Stimulated activated CD8-positive, alpha-beta memory T cell treated with anti-CD3 and anti-CD28 coated beads, Interleukin-2, amount 100 ng/mL, for 1 hour (primary cell): ENCODE data around the gene MED6.

Experiments used
- DNase-seq, 2 donors: peaks; one replicate each; pipeline ENCODE4 v3.0.0-alpha.2; 2020; ENCODE audit warnings: low read depth in 2 of 2

Gene MED6

GRCh38 chr14:70599345-70599744 is 1.1 kb downstream of the MED6 start:
- DNase-seq: no peak

GRCh38 chr14:70597731-70598130 is 2.7 kb downstream of the MED6 start:
- no peak for DNase-seq

DNA sequence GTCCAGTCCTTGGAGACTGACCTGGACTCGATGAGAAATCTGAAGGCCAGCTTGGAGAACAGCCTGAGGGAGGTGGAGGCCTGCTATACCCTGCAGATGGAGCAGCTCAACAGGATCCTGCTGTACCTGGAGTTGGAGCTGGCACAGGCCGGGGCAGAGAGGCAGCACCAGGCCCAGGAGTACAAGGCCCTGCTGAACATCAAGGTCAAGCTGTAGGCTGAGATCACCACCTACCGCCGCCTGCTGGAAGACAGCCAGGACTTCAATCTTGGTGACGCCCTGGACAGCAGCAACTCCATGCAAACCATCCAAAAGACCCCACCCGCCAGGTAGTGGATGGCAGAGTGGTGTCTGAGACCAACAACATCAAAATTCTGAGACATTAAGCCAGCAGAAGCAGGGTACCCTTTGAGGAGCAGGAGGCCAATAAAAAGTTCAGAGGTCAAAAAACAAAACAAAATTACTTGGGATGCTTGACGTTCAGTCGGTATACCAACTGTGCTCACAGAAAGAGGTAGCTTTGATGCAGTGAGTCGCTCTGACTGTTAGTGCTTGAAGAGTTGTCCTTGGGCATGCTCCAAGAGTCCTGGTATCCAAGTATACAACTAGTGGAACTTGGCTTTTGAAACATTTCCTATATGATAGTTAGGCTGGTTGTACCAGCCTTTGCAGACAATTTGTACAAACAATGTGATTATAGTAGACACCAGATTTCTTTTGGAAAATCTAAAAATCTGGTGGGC is 4.8 kb downstream of the MED6 start:
- no peak for DNase-seq

DNA sequence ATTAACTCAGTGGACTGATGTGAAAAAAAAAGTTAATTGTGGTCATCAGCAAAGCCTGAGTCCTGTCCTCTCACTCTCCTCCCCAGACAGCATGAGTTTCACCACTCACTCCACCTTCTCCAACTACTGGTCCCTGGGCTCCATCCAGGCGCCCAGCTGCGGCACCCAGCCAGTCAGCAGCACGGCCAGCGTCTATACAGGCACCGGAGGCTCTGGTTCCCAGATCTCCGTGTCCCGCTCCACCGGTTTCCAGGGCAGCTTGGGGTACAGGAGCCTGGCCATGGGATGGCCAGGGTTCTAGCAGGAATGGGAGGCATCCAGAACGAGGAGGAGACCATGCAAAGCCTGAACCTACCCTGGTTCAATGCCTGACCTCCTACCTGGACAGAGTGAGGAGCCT is 6.0 kb downstream of the MED6 start:
- DNase-seq: no peak

GRCh38 chr14:70585231-70585630 is 15.2 kb downstream of the MED6 start:
- no peak for DNase-seq

GRCh38 chr14:70576891-70577290 is 23.6 kb downstream of the MED6 start:
- no peak for DNase-seq

- no peak for DNase-seq
These were observed 27.4 kb downstream of the MED6 start for GRCh38 chr14:70573050-70573449.

DNA sequence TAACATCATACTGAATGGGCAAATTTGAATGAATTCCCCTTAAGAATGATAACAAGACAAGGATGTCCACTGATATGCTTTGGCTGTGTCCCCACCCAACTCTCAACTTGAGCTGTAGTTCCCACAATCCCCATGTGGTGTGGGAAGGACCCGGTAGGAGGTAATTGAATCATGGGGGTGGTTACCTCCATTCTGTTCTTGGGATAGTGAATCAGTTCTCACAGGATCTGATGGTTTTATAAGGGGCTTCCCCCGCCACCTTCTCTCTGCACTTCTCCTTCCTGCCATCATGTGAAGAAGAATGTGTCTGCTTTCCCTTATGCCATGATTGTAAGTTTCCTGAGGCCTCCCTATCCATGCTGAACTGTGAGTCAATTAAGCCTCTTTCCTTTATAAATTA is 29.3 kb downstream of the MED6 start:
- DNase-seq: no peak

DNA sequence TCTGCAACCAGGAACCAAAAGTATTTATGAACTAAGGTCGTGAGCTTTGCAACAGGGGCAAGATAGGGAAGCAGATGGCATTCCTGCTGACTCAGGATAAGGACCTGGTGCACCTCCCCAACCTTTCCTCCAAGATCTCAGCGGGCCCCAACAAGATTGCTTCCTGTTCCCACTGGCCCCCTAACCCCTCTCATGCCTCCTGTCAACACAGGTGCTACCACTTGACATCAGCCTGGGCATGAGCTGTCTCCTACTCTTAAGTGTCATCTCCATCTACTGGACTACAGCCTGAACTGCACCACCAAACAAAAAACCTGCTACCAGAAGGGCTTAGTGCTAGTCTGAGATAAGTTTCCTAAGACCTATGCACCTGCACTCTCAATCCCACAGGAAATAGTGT is 32.7 kb downstream of the MED6 start:
- no peak for DNase-seq

- DNase-seq: no peak
These were observed 36.6 kb downstream of the MED6 start for GRCh38 chr14:70563869-70564268.

- DNase-seq: no peak
These were observed 37.0 kb downstream of the MED6 start for GRCh38 chr14:70563417-70563816.

DNA sequence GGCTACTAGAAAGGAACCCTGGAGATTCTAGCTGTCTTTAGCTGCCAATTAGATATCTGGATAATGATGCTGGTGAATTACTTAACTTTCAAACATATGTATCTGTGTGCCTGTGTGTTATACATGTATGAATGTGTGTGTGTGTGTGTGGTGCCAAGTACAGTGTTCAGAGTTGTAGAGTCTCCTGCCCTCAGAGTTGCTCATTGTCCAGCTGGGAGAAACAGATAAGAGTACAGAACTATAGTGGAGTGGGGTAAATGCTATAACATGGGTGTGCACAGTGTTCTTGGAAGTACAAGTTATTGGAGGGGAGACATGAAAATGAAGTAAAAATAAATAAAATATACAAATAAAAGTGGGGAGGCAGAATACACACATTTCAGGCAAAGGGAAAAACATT is 42.1 kb downstream of the MED6 start:
- no peak for DNase-seq

- DNase-seq: no peak
These were observed 44.6 kb downstream of the MED6 start for GRCh38 chr14:70555890-70556289.

GRCh38 chr14:70538087-70538486 is 62.4 kb downstream of the MED6 start:
- no peak for DNase-seq

- DNase-seq: no peak
These were observed 63.6 kb downstream of the MED6 start for GRCh38 chr14:70536830-70537229.

DNA sequence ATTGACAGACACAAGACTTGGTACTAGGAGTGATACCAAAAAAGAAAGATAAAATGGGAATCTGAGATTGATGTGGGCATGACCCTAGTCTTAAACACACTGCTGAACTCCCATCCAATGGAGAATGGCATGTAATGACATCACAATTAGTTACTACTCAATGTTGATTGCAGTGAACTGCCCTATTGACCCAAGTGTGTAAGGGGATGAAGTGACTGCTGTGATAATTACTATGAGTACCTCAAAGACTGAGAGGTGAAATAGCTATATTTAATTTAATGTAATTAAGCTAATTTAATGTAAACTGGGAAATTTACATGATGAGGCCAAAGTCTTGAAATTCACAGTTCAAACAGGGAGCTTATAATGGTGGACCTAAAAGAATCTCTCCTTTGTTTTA is 65.6 kb downstream of the MED6 start, which contains the start of gene ADAM20:
TSS of gene ADAM20 (minus strand) at position 101 of the 400 bp plus-strand sequence. CDS start 10,247 bp downstream, outside the sequence.
- DNase-seq: no peak
